Astrocyte (in vitro differentiated cells and primary cell): ENCODE data around the gene PHB1. TPM values are rescaled to one million over a fixed set of nuclear protein-coding genes. Genes with fewer than 3 reads are reported as not detected.

Experiments used
- DNase-seq: peaks from one replicate; pipeline ENCODE4 v3.0.0-alpha.2; 2010; ENCODE audit warnings: low read depth
- FAIRE-seq: peaks from 2 replicates; lab custom pipeline; 2011; peaks lifted over from hg19 to GRCh38; lab: Jason Lieb, UNC
- H2AFZ ChIP-seq: 2 replicates; pipeline ENCODE4 v1.6.0; 2012; ENCODE audit warnings: low read depth, low read length, inconsistent platforms
- H3K27ac ChIP-seq: 2 replicates; pipeline ENCODE4 v1.5.1; 2011; ENCODE audit warnings: low read depth, low read length, inconsistent platforms
- H3K27me3 ChIP-seq: 2 replicates; pipeline ENCODE4 v1.6.0; 2011; ENCODE audit warnings: low read length, inconsistent platforms; ENCODE audit not compliant: insufficient read depth
- H3K36me3 ChIP-seq: 2 replicates; pipeline ENCODE4 v1.5.1; 2011; ENCODE audit warnings: low read length, inconsistent platforms; ENCODE audit not compliant: insufficient read depth
- H3K4me1 ChIP-seq: 2 replicates; pipeline ENCODE4 v1.5.1; 2011; ENCODE audit warnings: low read length, inconsistent platforms; ENCODE audit not compliant: insufficient read depth
- H3K4me2 ChIP-seq: 2 replicates; pipeline ENCODE4 v1.6.0; 2012; ENCODE audit warnings: low read length, inconsistent platforms
- H3K4me3 ChIP-seq: 2 replicates; pipeline ENCODE4 v1.5.1; 2011; ENCODE audit warnings: low read depth, mild to moderate bottlenecking, low read length, inconsistent platforms; ENCODE audit not compliant: insufficient read depth
- H3K79me2 ChIP-seq: 2 replicates; pipeline ENCODE4 v1.6.0; 2012; ENCODE audit warnings: mild to moderate bottlenecking, low read length, inconsistent platforms; ENCODE audit not compliant: insufficient read depth
- H3K9ac ChIP-seq: 2 replicates; pipeline ENCODE4 v1.6.0; 2012; ENCODE audit warnings: mild to moderate bottlenecking, low read length, inconsistent platforms
- H3K9me3 ChIP-seq: 2 replicates; pipeline ENCODE4 v1.5.1; 2012; ENCODE audit warnings: low read depth, mild to moderate bottlenecking, low read length, inconsistent platforms; ENCODE audit not compliant: insufficient read depth
- H4K20me1 ChIP-seq: 2 replicates; pipeline ENCODE4 v1.6.0; 2012; ENCODE audit warnings: low read length, inconsistent platforms; ENCODE audit not compliant: insufficient read depth
- H3K27ac Mint-ChIP-seq: one replicate; pipeline ENCODE4 v1.8.0; 2021; ENCODE audit warnings: mild to moderate bottlenecking, mixed read lengths; ENCODE audit not compliant: unreplicated experiment
- H3K27me3 Mint-ChIP-seq: one replicate; pipeline ENCODE4 v1.8.0; 2021; ENCODE audit warnings: low read depth, mixed read lengths; ENCODE audit not compliant: unreplicated experiment
- H3K36me3 Mint-ChIP-seq: one replicate; pipeline ENCODE4 v1.8.0; 2021; ENCODE audit warnings: low read depth, mixed read lengths; ENCODE audit not compliant: unreplicated experiment
- H3K4me1 Mint-ChIP-seq: one replicate; pipeline ENCODE4 v1.8.0; 2021; ENCODE audit warnings: low read depth, mixed read lengths; ENCODE audit not compliant: unreplicated experiment
- H3K4me3 Mint-ChIP-seq: one replicate; pipeline ENCODE4 v1.8.0; 2021; ENCODE audit warnings: mild to moderate bottlenecking, moderate library complexity, mixed read lengths; ENCODE audit not compliant: unreplicated experiment
- H3K9me3 Mint-ChIP-seq: one replicate; pipeline ENCODE4 v1.8.0; 2021; ENCODE audit warnings: mild to moderate bottlenecking, mixed read lengths; ENCODE audit not compliant: unreplicated experiment
- CTCF ChIP-seq: IDR thresholded peaks from 2 replicates; pipeline ENCODE4 v1.5.1; 2011; ENCODE audit warnings: low read depth, mild to moderate bottlenecking, inconsistent platforms, low read length, moderate library complexity; ENCODE audit not compliant: insufficient read depth
- EZH2 ChIP-seq: IDR thresholded peaks from 2 replicates; pipeline ENCODE4 v1.6.1; 2012; ENCODE audit warnings: mild to moderate bottlenecking, low read length, inconsistent platforms; ENCODE audit not compliant: insufficient read depth
- total RNA-seq: library from RNA; stranded (reverse); gene quantifications from 2 replicates; pipeline ENCODE4 v1.2.1, GENCODE V29; 2021

PHB1 gene
- total RNA-seq, 1 donor from 2014 or later = 227 TPM

GRCh38 chr17:49455272-49455861, 40.7 kb upstream of the PHB1 start:
- H3K9me3 Mint-ChIP-seq = no peaks in the 10 kb centered on the region
- H3K4me1 ChIP-seq = peaks cover 26% of the 10 kb centered on the region

GRCh38 chr17:49454050-49454449, 39.4 kb upstream of the PHB1 start:
- Histone ChIP-seq H3K4me1 (peaks cover 26% of the 10 kb centered on the region), H3K27me3 (peaks cover 15% of the 10 kb centered on the region), H3K9ac (no peak overlapping the region), H3K4me3 (no peak overlapping the region), H3K27ac (no peak overlapping the region), H3K4me2 (peak overlapping the region; percentile 15), H3K79me2 (no peaks in the 10 kb centered on the region), H4K20me1 (peaks cover 2% of the 10 kb centered on the region), H3K36me3 (no peaks in the 10 kb centered on the region), H2AFZ (no peak overlapping the region), H3K9me3 (no peaks in the 10 kb centered on the region)
- no peak overlapping the region for H3K27ac Mint-ChIP-seq
- H3K36me3 Mint-ChIP-seq = peaks cover 5% of the 10 kb centered on the region
- no peaks in the 10 kb centered on the region for H3K9me3 Mint-ChIP-seq
- H3K4me3 Mint-ChIP-seq = no peak overlapping the region
- FAIRE-seq (no peak), DNase-seq (peak; percentile 40)
- no peak for TF ChIP-seq EZH2
- no peak for TF ChIP-seq CTCF
- H3K4me1 Mint-ChIP-seq = peaks cover 16% of the 10 kb centered on the region
- H3K27me3 Mint-ChIP-seq = peaks cover 27% of the 10 kb centered on the region

More at GRCh38 chr17:49455272-49455861, 40.7 kb upstream of the PHB1 start:
- Mint-ChIP-seq H3K27ac (no peak overlapping the region), H3K27me3 (peaks cover 37% of the 10 kb centered on the region), H3K4me3 (no peak overlapping the region), H3K4me1 (peaks cover 16% of the 10 kb centered on the region), H3K36me3 (peaks cover 5% of the 10 kb centered on the region)
- no peak for DNase-seq
- H3K27me3 ChIP-seq = peaks cover 27% of the 10 kb centered on the region
- no peak overlapping the region for H3K4me3 ChIP-seq
- no peaks in the 10 kb centered on the region for H3K9me3 ChIP-seq
- no peaks in the 10 kb centered on the region for H3K36me3 ChIP-seq
- no peak overlapping the region for H3K9ac ChIP-seq
- H3K4me2 ChIP-seq = no peak overlapping the region
- no peak overlapping the region for H3K27ac ChIP-seq
- FAIRE-seq = no peak
- TF ChIP-seq CTCF (no peak), EZH2 (no peak)
- no peaks in the 10 kb centered on the region for H3K79me2 ChIP-seq
- peaks cover 2% of the 10 kb centered on the region for H4K20me1 ChIP-seq
- H2AFZ ChIP-seq = no peak overlapping the region

- no peaks in the 10 kb centered on the region for H3K79me2 ChIP-seq
- Mint-ChIP-seq H3K36me3 (peaks cover 5% of the 10 kb centered on the region), H3K4me1 (peaks cover 23% of the 10 kb centered on the region), H3K9me3 (no peaks in the 10 kb centered on the region), H3K27me3 (peaks cover 24% of the 10 kb centered on the region), H3K27ac (no peak overlapping the region), H3K4me3 (no peak overlapping the region)
- H3K4me3 ChIP-seq = no peak overlapping the region
- H3K27me3 ChIP-seq = peaks cover 4% of the 10 kb centered on the region
- no peak overlapping the region for H3K4me2 ChIP-seq
- no peak overlapping the region for H3K9ac ChIP-seq
- FAIRE-seq (no peak), DNase-seq (no peak)
- TF ChIP-seq EZH2 (no peak), CTCF (no peak)
- peaks cover 2% of the 10 kb centered on the region for H4K20me1 ChIP-seq
- H3K9me3 ChIP-seq = no peaks in the 10 kb centered on the region
- no peaks in the 10 kb centered on the region for H3K36me3 ChIP-seq
- peaks cover 26% of the 10 kb centered on the region for H3K4me1 ChIP-seq
- no peak overlapping the region for H3K27ac ChIP-seq
- H2AFZ ChIP-seq = no peak overlapping the region
Measured at GRCh38 chr17:49452661-49453060, 38.0 kb upstream of the PHB1 start.
